ENCODE measurements around the gene CAPRIN2. TPM values are rescaled to one million over a fixed set of nuclear protein-coding genes. Genes with fewer than 3 reads are reported as not detected.

Gene CAPRIN2
- polyA plus RNA-seq, 3 donors, result 1.4 to 10.3 (median 2.0) TPM

- Mint-ChIP-seq H3K27ac (no peak overlapping the region), H3K4me1 (no peaks in the 10 kb centered on the region), H3K9me3 (peaks cover 7 to 26% (median 12%) of the 10 kb centered on the region in 7 donors), H3K36me3 (no peaks in the 10 kb centered on the region), H3K27me3 (ENCODE audit: low read depth in 3 of 3) (peaks cover 0 to 2% (median 0%) of the 10 kb centered on the region in 3 donors), H3K4me3 (no peak overlapping the region)
- Histone ChIP-seq H3K36me3 (replicated peaks in 1 of 2; ENCODE audit: control insufficient read depth in 1 of 2, insufficient read depth in 2 of 2, low read length in 2 of 2) (no peaks in the 10 kb centered on the region), H4K20me1 (ENCODE audit: insufficient read depth, low read length) (no peaks in the 10 kb centered on the region), H3K4me2 (replicated peaks; ENCODE audit: extremely low read depth, low read length, poor library complexity, severe bottlenecking) (no peak overlapping the region), H3K9me3 (replicated peaks in 1 of 2; ENCODE audit: control insufficient read depth in 1 of 2, insufficient read depth in 1 of 2, low read length in 2 of 2) (peaks cover 6 to 17% of the 10 kb centered on the region in 2 donors), H3K9ac (ENCODE audit: insufficient read depth, low read length, poor library complexity, severe bottlenecking) (no peak overlapping the region), H3K27me3 (ENCODE audit: control insufficient read depth in 2 of 2, insufficient read depth in 2 of 2, low read length in 2 of 2) (no peaks in the 10 kb centered on the region), H3K79me2 (ENCODE audit: insufficient read depth, low read length) (no peaks in the 10 kb centered on the region), H3K27ac (ENCODE audit: low read depth in 1 of 2, low read length in 2 of 2) (no peak overlapping the region), H2AFZ (ENCODE audit: insufficient read depth, low read depth, low read length, poor library complexity, severe bottlenecking) (no peak overlapping the region), H3K4me3 (replicated peaks in 1 of 3; ENCODE audit: low read depth in 2 of 3, low read length in 3 of 3) (no peak overlapping the region), H3K4me1 (ENCODE audit: control insufficient read depth in 1 of 2, insufficient read depth in 2 of 2, low read length in 2 of 2) (no peaks in the 10 kb centered on the region)
- 86% methylated on average over 2 of the region's 5 CpGs for WGBS (ENCODE audit: insufficient coverage)
- DNase-seq, result no peak
- intact Hi-C loops (cut with micrococcal nuclease), result no loop called here
- TF ChIP-seq CTCF (IDR thresholded peaks at IDR 0.05), result no peak
These were observed 24.8 kb upstream of the CAPRIN2 start for GRCh38 chr12:30779578-30779977.

GRCh38 chr12:30779178-30779577 lies 24.4 kb upstream of the CAPRIN2 start:
- H3K9me3 ChIP-seq (replicated peaks in 1 of 2; ENCODE audit: control insufficient read depth in 1 of 2, insufficient read depth in 1 of 2, low read length in 2 of 2), result peaks cover 6 to 17% of the 10 kb centered on the region in 2 donors
- Mint-ChIP-seq H3K9me3 (peaks cover 4 to 22% (median 13%) of the 10 kb centered on the region in 7 donors), H3K4me1 (no peaks in the 10 kb centered on the region), H3K36me3 (no peaks in the 10 kb centered on the region), H3K4me3 (no peak overlapping the region), H3K27me3 (ENCODE audit: low read depth in 3 of 3) (peaks cover 0 to 3% (median 1%) of the 10 kb centered on the region in 3 donors), H3K27ac (no peak overlapping the region)
- no peak for TF ChIP-seq CTCF (IDR thresholded peaks at IDR 0.05)
- no peaks in the 10 kb centered on the region for H3K27me3 ChIP-seq (ENCODE audit: control insufficient read depth in 2 of 2, insufficient read depth in 2 of 2, low read length in 2 of 2)
- H3K4me1 ChIP-seq (ENCODE audit: control insufficient read depth in 1 of 2, insufficient read depth in 2 of 2, low read length in 2 of 2), result no peaks in the 10 kb centered on the region
- no peak overlapping the region for H2AFZ ChIP-seq (ENCODE audit: insufficient read depth, low read depth, low read length, poor library complexity, severe bottlenecking)
- H3K36me3 ChIP-seq (replicated peaks in 1 of 2; ENCODE audit: control insufficient read depth in 1 of 2, insufficient read depth in 2 of 2, low read length in 2 of 2), result no peaks in the 10 kb centered on the region
- DNase-seq, result no peak
- H3K4me2 ChIP-seq (replicated peaks; ENCODE audit: extremely low read depth, low read length, poor library complexity, severe bottlenecking), result no peak overlapping the region
- no peak overlapping the region for H3K27ac ChIP-seq (ENCODE audit: low read depth in 1 of 2, low read length in 2 of 2)
- H4K20me1 ChIP-seq (ENCODE audit: insufficient read depth, low read length), result no peaks in the 10 kb centered on the region
- H3K9ac ChIP-seq (ENCODE audit: insufficient read depth, low read length, poor library complexity, severe bottlenecking), result no peak overlapping the region
- no peak overlapping the region for H3K4me3 ChIP-seq (replicated peaks in 1 of 3; ENCODE audit: low read depth in 2 of 3, low read length in 3 of 3)
- no peaks in the 10 kb centered on the region for H3K79me2 ChIP-seq (ENCODE audit: insufficient read depth, low read length)
- intact Hi-C loops (cut with micrococcal nuclease), result no loop called here

Data from CD14-positive monocyte (primary cell).